Testis (tissue), 3 donors: Measurements from ENCODE around the gene NKX2-8. TPM values are rescaled to one million over a fixed set of nuclear protein-coding genes. Genes with fewer than 3 reads are reported as not detected.

Experiments
- DNase-seq: peaks from one replicate; pipeline ENCODE4 v3.0.0-alpha.2; 2019
- H3K27ac ChIP-seq, 2 donors: fragments of 200-600 bp; sonication (generic); one replicate each; pipeline ENCODE4 v1.5.1; 2019
- H3K27me3 ChIP-seq: fragments of 200-600 bp; sonication (generic); one replicate; pipeline ENCODE4 v1.5.1; 2019
- H3K36me3 ChIP-seq: fragments of 200-600 bp; sonication (generic); one replicate; pipeline ENCODE4 v1.5.1; 2017; ENCODE audit warnings: low read depth; ENCODE audit errors: missing control alignments
- H3K4me1 ChIP-seq: fragments of 200-600 bp; sonication (generic); one replicate; pipeline ENCODE4 v1.5.1; 2019
- H3K4me3 ChIP-seq, 2 donors: fragments of 200-600 bp; sonication (generic); one replicate each; pipeline ENCODE4 v1.5.1; 2017 to 2019
- H3K9me3 ChIP-seq: fragments of 200-600 bp; sonication (generic); one replicate; pipeline ENCODE4 v1.5.1; 2017
- CTCF ChIP-seq, 3 experiments: fragments of 450-650 bp in 2 of 3; fragments of 200-600 bp in 1 of 3; sonication (generic) in 1 of 3; IDR thresholded peaks; one replicate each; pipeline ENCODE4 v1.5.1; 2016 to 2019; ENCODE audit warnings: antibody characterized with exemption in 3 of 3, mild to moderate bottlenecking in 2 of 3, moderate library complexity in 1 of 3
- POLR2A ChIP-seq: fragments of 450-650 bp; IDR thresholded peaks from one replicate; pipeline ENCODE4 v1.6.1; 2017; ENCODE audit warnings: antibody characterized with exemption, mild to moderate bottlenecking, moderate library complexity
- WGBS, 2 donors: methylation state at CpG; one replicate each; pipeline ENCODE4 v1.1.5; 2018; 5-methylcytosine and 5-hydroxymethylcytosine counted together
- intact Hi-C: fragments of 100-400 bp; cut with DNase I; formaldehyde crosslinking; loops from one replicate; pipeline ENCODE4 v1.15.1; 2023; ENCODE audit warnings: low total_unique reads
- polyA plus RNA-seq: library from polyadenylated mRNA; stranded (reverse); fragments of 350-450 nt; fragmentation: Illumina TruSeq; extraction: RNeasy Lipid Tissue Mini Kit (QIAGEN cat#74804); gene quantifications from one replicate; pipeline ENCODE4 v1.2.3, GENCODE V29; 2014; ENCODE audit warnings: low read depth, low replicate concordance; ENCODE audit not compliant: insufficient read depth
- total RNA-seq, 2 donors: library from RNA; depleted of rRNA; stranded (reverse); fragments of >200 nt; gene quantifications; one replicate each; pipeline ENCODE4 v1.2.3, GENCODE V29; 2016

The NKX2-8 gene
- total and polyA plus RNA-seq, 3 donors from 2014 or later = 10.4 to 63.3 (median 62.4) TPM

GRCh38 chr14:36582874-36583241, 444 bp upstream of the NKX2-8 start:
- H3K4me1 ChIP-seq = peaks cover 22% of the 10 kb centered on the region
- WGBS, 2 donors = 0 to 12% methylated on average over 14 to 15 of the region's 15 CpGs
- H3K36me3 ChIP-seq = no peaks in the 10 kb centered on the region
- no peaks in the 10 kb centered on the region for H3K9me3 ChIP-seq
- TF ChIP-seq CTCF (IDR thresholded peaks at IDR 0.05) (no peak), POLR2A (no peak)
- intact Hi-C loops = no loop called here
- peak overlapping the region; percentile 36 to 50 for H3K27ac ChIP-seq
- H3K27me3 ChIP-seq = no peaks in the 10 kb centered on the region
- peak overlapping the region in 1 of 2 donors; percentile 68 for H3K4me3 ChIP-seq
- DNase-seq = no peak

GRCh38 chr14:36580856-36581831, 1.3 kb downstream of the NKX2-8 start:
- peak; percentile 53 for DNase-seq
- intact Hi-C loops = no loop called here
- peaks cover 22% of the 10 kb centered on the region for H3K4me1 ChIP-seq
- no peaks in the 10 kb centered on the region for H3K27me3 ChIP-seq
- H3K9me3 ChIP-seq = no peaks in the 10 kb centered on the region
- no peaks in the 10 kb centered on the region for H3K36me3 ChIP-seq
- no peak for TF ChIP-seq POLR2A
- TF ChIP-seq CTCF (IDR thresholded peaks at IDR 0.05) = no peak
- WGBS, 2 donors = 0 to 1% methylated on average over 3 to 82 of the region's 103 CpGs
- H3K4me3 ChIP-seq = peak overlapping the region; percentile 46 to 68
- H3K27ac ChIP-seq = peak overlapping the region; percentile 36 to 50

GRCh38 chr14:36580141-36580855, 2.1 kb downstream of the NKX2-8 start:
- H3K36me3 ChIP-seq = no peaks in the 10 kb centered on the region
- H3K4me3 ChIP-seq = peak overlapping the region; percentile 46 to 68
- no peaks in the 10 kb centered on the region for H3K27me3 ChIP-seq
- no peak for DNase-seq
- intact Hi-C loops = no loop called here
- H3K9me3 ChIP-seq = no peaks in the 10 kb centered on the region
- TF ChIP-seq POLR2A (no peak), CTCF (IDR thresholded peaks at IDR 0.05) (no peak)
- peak overlapping the region in 1 of 2 donors; percentile 36 for H3K27ac ChIP-seq
- 3 to 16% methylated on average over 43 to 51 of the region's 51 CpGs for WGBS, 2 donors
- H3K4me1 ChIP-seq = peaks cover 22% of the 10 kb centered on the region

- H3K27me3 ChIP-seq = no peaks in the 10 kb centered on the region
- H3K4me3 ChIP-seq = peak overlapping the region in 1 of 2 donors; percentile 68
- 0 to 10% methylated on average over 11 to 22 of the region's 22 CpGs for WGBS, 2 donors
- peaks cover 22% of the 10 kb centered on the region for H3K4me1 ChIP-seq
- intact Hi-C loops = no loop called here
- no peaks in the 10 kb centered on the region for H3K9me3 ChIP-seq
- peak; percentile 34 for DNase-seq
- TF ChIP-seq POLR2A (no peak), CTCF (IDR thresholded peaks at IDR 0.05) (no peak)
- H3K27ac ChIP-seq = no peak overlapping the region
- H3K36me3 ChIP-seq = no peaks in the 10 kb centered on the region
These were observed 2.8 kb downstream of the NKX2-8 start for GRCh38 chr14:36579573-36580140.
